Posterior cingulate gyrus (tissue), 11 donors: ENCODE measurements around the gene ZC3H6.
A peak's percentile ranks its signal among the peaks of the same experiment; 100 is the strongest.

ENCODE experiments used
- DNase-seq, 10 donors: peaks; one replicate each; pipeline versions ENCODE4 v3.0.0 to v3.0.0-alpha.2; 2020 to 2021; ENCODE audit warnings: mixed read lengths in 3 of 10
- intact Hi-C: fragments of 100-400 bp; cut with DNase I; formaldehyde crosslinking; loops from one replicate; pipeline ENCODE4 v1.15.1; 2023

ZC3H6 gene

GRCh38 chr2:112275311-112275886, at the start of gene ZC3H6:
ZC3H6 (plus strand) TSS chr2:112275597; CDS start chr2:112275995, 398 bp downstream.
- DNase-seq: peak; percentile 99 to 100 (median 100)
- intact Hi-C loops: no loop called here

GRCh38 chr2:112229348-112229747, 46.0 kb upstream of the ZC3H6 start:
- intact Hi-C loops: no loop called here
- no peak for DNase-seq

- no peak for DNase-seq
- intact Hi-C loops: no loop called here
Measured at GRCh38 chr2:112230371-112230770, 45.0 kb upstream of the ZC3H6 start.

GRCh38 chr2:112239862-112240261, 35.5 kb upstream of the ZC3H6 start:
- no peak for DNase-seq
- intact Hi-C loops: no loop called here

- no peak for DNase-seq
- intact Hi-C loops: no loop called here
Measured at GRCh38 chr2:112242384-112242783, 33.0 kb upstream of the ZC3H6 start.

- intact Hi-C loops: no loop called here
Measured at GRCh38 chr2:112243233-112243632, 32.2 kb upstream of the ZC3H6 start.

GRCh38 chr2:112244854-112245253, 30.5 kb upstream of the ZC3H6 start:
- no peak for DNase-seq
- intact Hi-C loops: no loop called here

More at GRCh38 chr2:112243233-112243632, 32.2 kb upstream of the ZC3H6 start:
- no peak for DNase-seq

- DNase-seq: no peak
- intact Hi-C loops: loop anchor here (5.0 kb wide), 1 partner anchor 199 kb away; no protein-coding TSS in a partner anchor
Measured at GRCh38 chr2:112251271-112251670, 24.1 kb upstream of the ZC3H6 start.

GRCh38 chr2:112253261-112253815, 22.1 kb upstream of the ZC3H6 start:
- intact Hi-C loops: loop anchor here (5.0 kb wide), 1 partner anchor 201 kb away; no protein-coding TSS in a partner anchor
- DNase-seq: no peak

GRCh38 chr2:112254466-112255240, 20.7 kb upstream of the ZC3H6 start, which contains the start of gene ZC3H8:
ZC3H8 (minus strand) TSS chr2:112255042; CDS start chr2:112254981, 61 bp downstream.
- peak; percentile 89 to 99 (median 93) for DNase-seq
- intact Hi-C loops: loop anchor here (5.0 kb wide), 2 partner anchors 202 to 328 kb away; partner anchors contain the start of gene CHCHD5

- DNase-seq: no peak
- intact Hi-C loops: loop anchor here (5.0 kb wide), 1 partner anchor 326 kb away; the partner anchor contains the start of gene CHCHD5
Measured at GRCh38 chr2:112255875-112256274, 19.5 kb upstream of the ZC3H6 start.

- DNase-seq: no peak
- intact Hi-C loops: loop anchor here (5.0 kb wide), 1 partner anchor 326 kb away; the partner anchor contains the start of gene CHCHD5
Measured at GRCh38 chr2:112256654-112257053, 18.7 kb upstream of the ZC3H6 start.

GRCh38 chr2:112257575-112257974, 17.8 kb upstream of the ZC3H6 start:
- intact Hi-C loops: loop anchor here (5.0 kb wide), 1 partner anchor 325 kb away; the partner anchor contains the start of gene CHCHD5
- peak in 2 of 10 donors; percentile 41 to 57 for DNase-seq

- intact Hi-C loops: loop anchor here (2.0 to 5.0 kb wide), 2 partner anchors 13 to 323 kb away; partner anchors contain the start of gene CHCHD5
- peak; percentile 51 to 95 (median 76) for DNase-seq
Measured at GRCh38 chr2:112259509-112260294, 15.7 kb upstream of the ZC3H6 start.

- DNase-seq: no peak
- intact Hi-C loops: no loop called here
Measured at GRCh38 chr2:112260295-112260625, 15.1 kb upstream of the ZC3H6 start.

- intact Hi-C loops: no loop called here
- no peak for DNase-seq
Measured at GRCh38 chr2:112262876-112263275, 12.5 kb upstream of the ZC3H6 start.

- no peak for DNase-seq
Measured at GRCh38 chr2:112268547-112268946, 6.8 kb upstream of the ZC3H6 start.

GRCh38 chr2:112272669-112273068, 2.7 kb upstream of the ZC3H6 start:
- intact Hi-C loops: loop anchor here (2.0 kb wide), 1 partner anchor 14 kb away; no protein-coding TSS in a partner anchor
- DNase-seq: no peak

More at GRCh38 chr2:112268547-112268946, 6.8 kb upstream of the ZC3H6 start:
- intact Hi-C loops: no loop called here

- intact Hi-C loops: loop anchor here (2.0 kb wide), 1 partner anchor 15 kb away; no protein-coding TSS in a partner anchor
- DNase-seq: no peak
Measured at GRCh38 chr2:112273349-112273748, 2.0 kb upstream of the ZC3H6 start.
